ACHN (cell line): ENCODE measurements around the gene SNX27.
"Not testable (repeated sequence)": the region's sequence is repeated elsewhere in the genome, so short reads cannot be mapped to it uniquely, and the experiment has no call there.

Source experiments
- DNase-seq: peaks from one replicate; pipeline ENCODE4 v3.0.0-alpha.2; 2015
- in situ Hi-C: cut with HindIII; loops from 2 replicates; pipeline ENCODE4 v1.10.0; 2017; ENCODE audit warnings: low sequenced_read_pairs, low pct_ligation_motif_present, low pct_unique_long_range_greater_than_20kb

SNX27 gene

GRCh38 chr1:151624783-151625182, 12.9 kb downstream of the SNX27 start:
- in situ Hi-C loops: no loop called here
- no peak for DNase-seq

- in situ Hi-C loops: no loop called here
- no peak for DNase-seq
Observed at GRCh38 chr1:151626740-151627334, 15.0 kb downstream of the SNX27 start.

GRCh38 chr1:151629278-151629677, 17.4 kb downstream of the SNX27 start:
- DNase-seq: no peak
- in situ Hi-C loops: no loop called here

GRCh38 chr1:151635479-151636072, 23.7 kb downstream of the SNX27 start:
- no peak for DNase-seq
- in situ Hi-C loops: no loop called here

GRCh38 chr1:151638074-151638775, 26.4 kb downstream of the SNX27 start:
- no peak for DNase-seq
- in situ Hi-C loops: no loop called here

GRCh38 chr1:151638812-151639211, 27.0 kb downstream of the SNX27 start:
- in situ Hi-C loops: no loop called here
- DNase-seq: no peak

- DNase-seq: peak; percentile 89
- in situ Hi-C loops: no loop called here
Observed at GRCh38 chr1:151639466-151639865, 27.6 kb downstream of the SNX27 start.

- in situ Hi-C loops: no loop called here
- DNase-seq: no peak
Observed at GRCh38 chr1:151641229-151641628, 29.4 kb downstream of the SNX27 start.

GRCh38 chr1:151643085-151643484, 31.2 kb downstream of the SNX27 start:
- DNase-seq, in situ Hi-C loops: not testable (repeated sequence)

- DNase-seq: no peak
- in situ Hi-C loops: no loop called here
Observed at GRCh38 chr1:151644001-151644400, 32.2 kb downstream of the SNX27 start.

- in situ Hi-C loops: no loop called here
- DNase-seq: no peak
Observed at GRCh38 chr1:151653397-151653796, 41.5 kb downstream of the SNX27 start.

- in situ Hi-C loops: no loop called here
Observed at GRCh38 chr1:151655371-151655770, 43.5 kb downstream of the SNX27 start.

GRCh38 chr1:151661751-151662150, 49.9 kb downstream of the SNX27 start:
- no peak for DNase-seq
- in situ Hi-C loops: no loop called here

More at GRCh38 chr1:151655371-151655770, 43.5 kb downstream of the SNX27 start:
- DNase-seq: no peak

GRCh38 chr1:151668090-151668489, 56.2 kb downstream of the SNX27 start:
- no peak for DNase-seq
- in situ Hi-C loops: no loop called here

GRCh38 chr1:151670036-151670675, 58.3 kb downstream of the SNX27 start:
- in situ Hi-C loops, DNase-seq: not testable (repeated sequence)

GRCh38 chr1:151673407-151673806, 61.6 kb downstream of the SNX27 start:
- no peak for DNase-seq
- in situ Hi-C loops: no loop called here

GRCh38 chr1:151680391-151680790, 68.5 kb downstream of the SNX27 start:
- peak; percentile 33 for DNase-seq
- in situ Hi-C loops: no loop called here

GRCh38 chr1:151680826-151681225, 69.0 kb downstream of the SNX27 start:
- DNase-seq: peak; percentile 89
- in situ Hi-C loops: no loop called here

GRCh38 chr1:151681923-151682322, 70.1 kb downstream of the SNX27 start:
- in situ Hi-C loops: no loop called here
- DNase-seq: no peak
